Midbrain (tissue), 1 donor: ENCODE data around the gene NR4A1.

Source experiments
- DNase-seq: peaks from one replicate; lab custom pipeline; 2025; lab: John Stamatoyannopoulos, UW

NR4A1 gene

GRCh38 chr12:52058631-52059361 is 7.6 kb downstream of the NR4A1 start:
- peak; percentile 28 for DNase-seq

- DNase-seq, result no peak
Observed at GRCh38 chr12:52059582-52060497, 8.6 kb downstream of the NR4A1 start.

- no peak for DNase-seq
Observed at GRCh38 chr12:52060498-52061177, 9.4 kb downstream of the NR4A1 start.

- DNase-seq, result peak; percentile 92
Observed at GRCh38 chr12:52061470-52062166, 10.4 kb downstream of the NR4A1 start.

GRCh38 chr12:52062167-52063081 is 11.2 kb downstream of the NR4A1 start:
- DNase-seq, result no peak

- no peak for DNase-seq
Observed at GRCh38 chr12:52063082-52063924, 12.1 kb downstream of the NR4A1 start.

- no peak for DNase-seq
Observed at GRCh38 chr12:52063981-52064649, 12.9 kb downstream of the NR4A1 start.

GRCh38 chr12:52066346-52067080 is 15.3 kb downstream of the NR4A1 start:
- DNase-seq, result no peak

- DNase-seq, result no peak
Observed at GRCh38 chr12:52067081-52067374, 15.8 kb downstream of the NR4A1 start.

- peak; percentile 93 for DNase-seq
Observed at GRCh38 chr12:52069327-52070184, 18.3 kb downstream of the NR4A1 start, which contains the start of gene ATG101. ATG101 (plus strand) TSS chr12:52069978; CDS start chr12:52073651, 3,673 bp downstream.

GRCh38 chr12:52070185-52070925 is 19.1 kb downstream of the NR4A1 start:
- no peak for DNase-seq

- DNase-seq, result no peak
Observed at GRCh38 chr12:52073531-52074381, 22.5 kb downstream of the NR4A1 start.

- DNase-seq, result no peak
Observed at GRCh38 chr12:52074971-52075724, 23.9 kb downstream of the NR4A1 start.

- no peak for DNase-seq
Observed at GRCh38 chr12:52076811-52077210, 25.6 kb downstream of the NR4A1 start.

- no peak for DNase-seq
Observed at GRCh38 chr12:52078276-52078675, 27.0 kb downstream of the NR4A1 start.
